Measurements from ENCODE around the gene TOP3A.

DNA sequence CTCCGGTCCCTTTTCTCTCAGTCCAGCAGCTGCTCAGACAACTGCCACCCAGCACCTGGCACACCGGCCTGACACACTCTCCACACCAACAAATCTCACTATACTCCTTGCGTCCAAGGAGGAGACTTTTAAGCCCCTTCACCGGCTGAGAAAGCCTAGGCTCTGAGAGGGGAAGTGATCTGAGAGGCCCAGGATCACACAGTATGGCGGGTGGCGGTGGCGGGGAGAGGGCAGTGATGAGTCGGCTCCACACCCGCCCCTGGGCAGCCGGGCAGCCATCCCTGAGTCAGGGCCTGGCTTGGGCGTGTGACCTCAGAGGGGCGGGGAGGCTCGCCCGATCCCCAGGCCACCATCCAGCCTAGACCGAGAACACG lies 56.8 kb downstream of the TOP3A start:
- TF ChIP-seq, protein P1, sequence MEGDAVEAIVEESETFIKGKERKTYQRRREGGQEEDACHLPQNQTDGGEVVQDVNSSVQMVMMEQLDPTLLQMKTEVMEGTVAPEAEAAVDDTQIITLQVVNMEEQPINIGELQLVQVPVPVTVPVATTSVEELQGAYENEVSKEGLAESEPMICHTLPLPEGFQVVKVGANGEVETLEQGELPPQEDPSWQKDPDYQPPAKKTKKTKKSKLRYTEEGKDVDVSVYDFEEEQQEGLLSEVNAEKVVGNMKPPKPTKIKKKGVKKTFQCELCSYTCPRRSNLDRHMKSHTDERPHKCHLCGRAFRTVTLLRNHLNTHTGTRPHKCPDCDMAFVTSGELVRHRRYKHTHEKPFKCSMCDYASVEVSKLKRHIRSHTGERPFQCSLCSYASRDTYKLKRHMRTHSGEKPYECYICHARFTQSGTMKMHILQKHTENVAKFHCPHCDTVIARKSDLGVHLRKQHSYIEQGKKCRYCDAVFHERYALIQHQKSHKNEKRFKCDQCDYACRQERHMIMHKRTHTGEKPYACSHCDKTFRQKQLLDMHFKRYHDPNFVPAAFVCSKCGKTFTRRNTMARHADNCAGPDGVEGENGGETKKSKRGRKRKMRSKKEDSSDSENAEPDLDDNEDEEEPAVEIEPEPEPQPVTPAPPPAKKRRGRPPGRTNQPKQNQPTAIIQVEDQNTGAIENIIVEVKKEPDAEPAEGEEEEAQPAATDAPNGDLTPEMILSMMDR (IDR thresholded peaks at IDR 0.05), result peak in 2 of 12 donors; percentile 4 to 22
- TF ChIP-seq POLR2A (IDR thresholded peaks at IDR 0.05), result no peak
